HG03066 (cell line): ENCODE data around the gene VPS26C.

ENCODE experiments used
- ATAC-seq: cut with Tn5 transposase; IDR thresholded peaks from one replicate; pipeline ENCODE4 v1.9.1; 2021; ENCODE audit warnings: low read depth; ENCODE audit not compliant: unreplicated experiment

VPS26C gene

GRCh38 chr21:37266515-37267221 lies 466 bp downstream of the VPS26C start:
- ATAC-seq = peak; percentile 11

GRCh38 chr21:37264808-37265207 lies 2.3 kb downstream of the VPS26C start:
- no peak for ATAC-seq

GRCh38 chr21:37263827-37264600 lies 3.1 kb downstream of the VPS26C start:
- no peak for ATAC-seq

- ATAC-seq = no peak
Measured at GRCh38 chr21:37259426-37259825, 7.7 kb downstream of the VPS26C start.

- peak; percentile 70 for ATAC-seq
Measured at GRCh38 chr21:37257967-37258877, 8.9 kb downstream of the VPS26C start.

GRCh38 chr21:37257511-37257966 lies 9.6 kb downstream of the VPS26C start:
- peak; percentile 41 for ATAC-seq

GRCh38 chr21:37253991-37254390 lies 13.1 kb downstream of the VPS26C start:
- no peak for ATAC-seq

GRCh38 chr21:37251294-37251634 lies 15.9 kb downstream of the VPS26C start:
- ATAC-seq = no peak

GRCh38 chr21:37249112-37249904 lies 17.8 kb downstream of the VPS26C start:
- ATAC-seq = no peak

- ATAC-seq = no peak
Measured at GRCh38 chr21:37248298-37248697, 18.8 kb downstream of the VPS26C start.

GRCh38 chr21:37245151-37245550 lies 22.0 kb downstream of the VPS26C start:
- no peak for ATAC-seq

GRCh38 chr21:37244501-37245095 lies 22.5 kb downstream of the VPS26C start:
- ATAC-seq = no peak

GRCh38 chr21:37243961-37244360 lies 23.2 kb downstream of the VPS26C start:
- no peak for ATAC-seq

GRCh38 chr21:37241426-37241825 lies 25.7 kb downstream of the VPS26C start:
- ATAC-seq = no peak

GRCh38 chr21:37240978-37241377 lies 26.2 kb downstream of the VPS26C start:
- ATAC-seq = no peak

- ATAC-seq = no peak
Measured at GRCh38 chr21:37237764-37238163, 29.4 kb downstream of the VPS26C start.

- ATAC-seq = no peak
Measured at GRCh38 chr21:37237346-37237745, 29.8 kb downstream of the VPS26C start.

- ATAC-seq = no peak
Measured at GRCh38 chr21:37233551-37234146, 33.5 kb downstream of the VPS26C start.

GRCh38 chr21:37232274-37233018 lies 34.7 kb downstream of the VPS26C start:
- ATAC-seq = peak; percentile 70
